GM12878 (cell line): Measurements from ENCODE around the gene FGGY.

ENCODE experiments used
- BCL11A ChIP-seq: IDR thresholded peaks from 2 replicates; pipeline ENCODE4 v1.6.1; 2011; ENCODE audit warnings: low read depth, low read length
- CTCF ChIP-seq, 3 experiments: IDR thresholded peaks in 2 of 3; conservative IDR thresholded peaks in 1 of 3; 2 replicates each; pipeline ENCODE4 v1.5.1; 2011; ENCODE audit warnings: low read depth in 3 of 3, low read length in 3 of 3, mild to moderate bottlenecking in 3 of 3, control low read depth in 2 of 3, moderate library complexity in 2 of 3, inconsistent platforms in 1 of 3, mixed read lengths in 1 of 3; ENCODE audit not compliant: control insufficient read depth in 2 of 3, insufficient read depth in 1 of 3; ENCODE audit errors: extremely low read depth in 1 of 3
- E4F1 ChIP-seq: fragments of 450-650 bp; IDR thresholded peaks from 2 replicates; pipeline ENCODE4 v1.6.1; 2018; ENCODE audit warnings: borderline replicate concordance, mild to moderate bottlenecking; ENCODE audit not compliant: partially characterized antibody
- HDAC6 ChIP-seq: fragments of 200-600 bp; sonication (generic); IDR thresholded peaks from one replicate; pipeline ENCODE4 v1.8.0; 2017; ENCODE audit warnings: antibody characterized with exemption; ENCODE audit not compliant: unreplicated experiment
- TCF12 ChIP-seq: IDR thresholded peaks from 2 replicates; pipeline ENCODE4 v1.6.1; 2011; ENCODE audit warnings: low read depth, mild to moderate bottlenecking, low read length

- TF ChIP-seq E4F1 = no peak
- TF ChIP-seq HDAC6 = no peak
- no peak for TF ChIP-seq TCF12
- TF ChIP-seq BCL11A = no peak
- TF ChIP-seq CTCF (IDR thresholded peaks at IDR 0.05 in 2 of 3, conservative IDR thresholded peaks at IDR 0.05 in 1 of 3; ENCODE audit: control insufficient read depth in 2 of 3, extremely low read depth in 1 of 3, insufficient read depth in 1 of 3, low read depth in 3 of 3, low read length in 3 of 3) = no peak
Measured at GRCh38 chr1:59412718-59413326, 115.9 kb downstream of the FGGY start.
